GM10248 (cell line): ENCODE measurements around the gene ARFGEF3.

Experiments
- CTCF ChIA-PET: fragments of 300-600 bp; sonication (Branson Sonifier 250); formaldehyde crosslinking; extraction: SDS; loops from one replicate; lab custom pipeline; 2021; ENCODE audit warnings: antibody characterized with exemption; lab: Yijun Ruan, JAX
- POLR2A ChIA-PET: fragments of 350-650 bp; sonication (Branson Sonifier 250); formaldehyde crosslinking; extraction: SDS; loops from one replicate; lab custom pipeline; 2020; ENCODE audit warnings: antibody characterized with exemption; lab: Yijun Ruan, JAX
- DNase-seq: peaks from one replicate; pipeline ENCODE4 v3.0.0; 2012; ENCODE audit errors: extremely low spot score
- CTCF ChIP-seq: IDR thresholded peaks from 2 replicates; pipeline ENCODE4 v1.5.1; 2012; ENCODE audit warnings: mild to moderate bottlenecking, low read depth; ENCODE audit errors: extremely low read depth, missing control alignments, control extremely low read depth

The ARFGEF3 gene

DNA sequence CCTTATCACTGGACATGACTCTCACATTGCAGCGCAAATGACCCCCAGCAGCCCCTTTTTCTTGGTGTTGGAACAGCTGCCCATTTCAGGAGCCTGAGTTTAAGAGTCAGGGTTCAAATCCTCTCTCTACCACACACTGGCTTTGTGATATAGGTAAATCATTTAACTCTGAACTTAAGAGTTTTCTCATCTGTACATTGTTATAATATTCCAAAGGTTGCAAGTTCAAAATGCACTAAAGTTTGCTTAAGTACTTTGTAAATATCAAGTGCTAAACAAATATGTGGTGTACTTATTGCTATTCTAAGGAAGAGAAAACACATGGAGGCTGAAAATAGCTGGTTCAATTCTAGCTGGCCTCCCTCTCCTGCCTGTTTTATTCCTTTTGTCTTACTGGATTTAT lies 95.9 kb downstream of the ARFGEF3 start:
- ChIA-PET POLR2A (no interaction called here), CTCF (interaction anchor here (1.3 kb wide), 1 partner anchor 40 kb away, joined by 3 read pairs; no protein-coding TSS in a partner anchor)
- no peak for TF ChIP-seq CTCF
- DNase-seq, result no peak

DNA sequence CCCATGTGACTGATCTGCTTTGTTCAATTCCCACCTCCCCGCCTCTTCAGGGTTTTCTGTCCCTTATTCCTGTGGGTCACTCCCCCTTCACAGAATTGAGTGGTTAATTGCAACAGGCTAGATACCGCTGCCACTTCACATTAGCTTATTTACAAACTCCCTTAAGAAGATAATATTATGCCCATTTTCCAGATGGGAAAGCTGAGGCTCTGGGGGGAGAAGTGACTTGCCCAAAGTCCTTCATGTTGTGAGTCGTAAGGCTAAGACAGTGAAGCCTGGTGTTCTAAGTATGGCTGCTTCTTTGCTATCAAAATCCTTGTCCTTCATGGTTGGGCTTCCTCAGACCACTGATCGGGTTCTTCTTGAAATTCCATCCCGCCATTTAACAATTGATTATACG lies 96.5 kb downstream of the ARFGEF3 start:
- ChIA-PET CTCF (no interaction called here), POLR2A (no interaction called here)

GRCh38 chr6:138258991-138259390 lies 97.3 kb downstream of the ARFGEF3 start:
- TF ChIP-seq CTCF, result no peak
- ChIA-PET POLR2A (no interaction called here), CTCF (no interaction called here)
- DNase-seq, result no peak

More for the DNA sequence above, 96.5 kb downstream of the ARFGEF3 start:
- DNase-seq, result no peak
- TF ChIP-seq CTCF, result no peak

DNA sequence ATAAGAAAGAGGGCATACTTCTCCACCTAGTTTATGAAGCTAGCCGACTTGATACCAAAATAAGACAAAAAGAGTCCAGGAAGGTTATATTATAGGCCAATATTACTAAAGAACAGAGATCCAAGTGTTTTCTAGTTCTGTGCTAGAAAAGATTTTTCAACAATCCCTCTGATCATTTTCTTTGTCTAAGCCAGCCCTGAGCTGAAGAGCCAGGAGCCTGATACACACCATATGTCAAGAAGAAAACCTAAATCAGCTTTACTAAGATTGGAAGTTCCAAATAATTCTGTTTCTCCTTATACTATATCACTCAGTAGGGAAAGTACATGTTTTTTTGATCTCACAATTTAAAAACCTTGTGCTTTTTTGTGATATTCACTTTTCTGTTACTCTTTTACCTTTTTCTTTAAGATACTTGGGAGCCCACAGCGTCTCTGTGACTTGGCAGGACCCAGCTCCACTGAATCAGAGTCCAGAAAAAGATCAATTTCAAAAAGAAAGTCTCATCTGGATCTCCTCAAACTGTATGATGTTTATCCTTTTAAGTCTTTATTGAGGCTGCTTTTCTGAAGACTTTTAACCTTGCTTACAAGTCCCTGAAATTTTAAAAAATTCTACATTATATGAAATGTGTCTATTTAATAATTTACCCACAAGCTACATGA lies 99.5 kb downstream of the ARFGEF3 start:
- POLR2A ChIA-PET, result no interaction called here
- no peak for DNase-seq
- no peak for TF ChIP-seq CTCF
- CTCF ChIA-PET, result interaction anchor here (1.2 to 1.7 kb wide), 3 partner anchors 12 to 50 kb away, joined by 3 to 4 read pairs (median 4); no protein-coding TSS in a partner anchor

- ChIA-PET CTCF (no interaction called here), POLR2A (no interaction called here)
- TF ChIP-seq CTCF, result no peak
- DNase-seq, result no peak
These were observed 102.2 kb downstream of the ARFGEF3 start for GRCh38 chr6:138263963-138264362.

DNA sequence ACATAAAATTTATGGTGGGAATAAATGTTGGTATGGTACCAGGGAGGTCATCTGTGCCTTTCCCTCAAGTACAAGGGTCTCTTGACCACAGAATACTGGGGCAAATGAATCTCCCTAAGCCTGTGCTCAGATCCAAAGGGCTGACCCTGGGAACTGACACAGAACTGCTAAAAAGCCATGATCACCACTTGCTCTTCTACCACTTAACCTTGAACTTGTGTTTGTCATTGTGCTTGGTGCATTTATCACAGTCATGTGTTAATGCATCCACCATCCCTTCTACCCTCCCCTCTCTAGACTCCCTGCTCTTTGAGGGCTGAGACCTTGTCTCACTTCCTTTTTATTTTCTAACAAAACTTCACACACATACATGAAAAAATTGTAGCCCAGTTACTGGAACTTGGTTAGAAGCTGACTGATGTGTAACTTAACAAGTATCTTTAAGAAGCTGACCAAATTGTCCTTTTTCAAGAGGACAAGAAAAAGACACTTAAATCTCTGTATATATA lies 102.7 kb downstream of the ARFGEF3 start:
- no peak for TF ChIP-seq CTCF
- ChIA-PET CTCF (no interaction called here), POLR2A (no interaction called here)
- no peak for DNase-seq
